PC-9 (cell line): ENCODE measurements around the gene FOXD2.

ENCODE experiments used
- CTCF ChIP-seq: fragments of 200-600 bp; sonication (generic); conservative IDR thresholded peaks from 2 replicates; pipeline ENCODE4 v1.6.1; 2017; ENCODE audit warnings: mixed run types, antibody characterized with exemption, mild to moderate bottlenecking, moderate library complexity
- EZH2 ChIP-seq: fragments of 200-600 bp; sonication (generic); IDR thresholded peaks from 2 replicates; pipeline ENCODE4 v1.8.0; 2017; ENCODE audit warnings: antibody characterized with exemption, low read depth

GRCh38 chr1:47416319-47417169 lies 21.3 kb upstream of the FOXD2 start:
- TF ChIP-seq CTCF (no peak), EZH2 (no peak)
